PC-3 (cell line): ENCODE measurements around the gene IGSF22. TPM values are rescaled to one million over a fixed set of nuclear protein-coding genes. Genes with fewer than 3 reads are reported as not detected.

Experiments
- ATAC-seq: fragments of 200-7000 bp; cut with Tn5 transposase; 2 replicates; pipeline ENCODE4 v1.9.1; 2020; ENCODE audit warnings: mild to moderate bottlenecking, moderate library complexity
- BruUV-seq: library from RNA; stranded (reverse); fragments of 400-500 nt; replicated peaks from 2 replicates; lab custom pipeline; 2021; lab: Mats Ljungman, UMichigan
- CTCF ChIA-PET: fragments of 300-600 bp; sonication (Branson Sonifier 250); formaldehyde crosslinking; loops from one replicate; lab custom pipeline; 2022; ENCODE audit warnings: antibody characterized with exemption; lab: Charles Lee
- POLR2A ChIA-PET: fragments of 300-600 bp; sonication (Branson Sonifier 250); formaldehyde crosslinking; loops from one replicate; lab custom pipeline; 2022; ENCODE audit warnings: antibody characterized with exemption; ENCODE audit not compliant: unreplicated experiment; lab: Charles Lee
- DNase-seq: peaks from one replicate; pipeline ENCODE4 v3.0.0-alpha.2; 2015
- H2AFZ ChIP-seq: fragments of 300-600 bp; sonication (generic); 2 replicates; pipeline ENCODE4 v1.6.0; 2016; ENCODE audit warnings: antibody characterized with exemption, low read length
- H3F3A ChIP-seq: fragments of 300-600 bp; sonication (generic); one replicate; pipeline ENCODE4 v1.6.0; 2017; ENCODE audit warnings: antibody characterized with exemption, low read length, control low read depth, mild to moderate bottlenecking; ENCODE audit not compliant: unreplicated experiment
- H3K27ac ChIP-seq: fragments of 300-600 bp; sonication (generic); 2 replicates; pipeline ENCODE4 v1.5.1; 2016; ENCODE audit warnings: mild to moderate bottlenecking, low read length
- H3K27me3 ChIP-seq: fragments of 300-600 bp; sonication (generic); 2 replicates; pipeline ENCODE4 v1.6.1; 2016; ENCODE audit warnings: low read length, mixed read lengths
- H3K36me3 ChIP-seq: fragments of 300-600 bp; sonication (generic); 2 replicates; pipeline ENCODE4 v1.6.1; 2016; ENCODE audit warnings: low read depth, mixed run types, low read length, mixed read lengths
- H3K4me1 ChIP-seq: fragments of 300-600 bp; sonication (generic); 2 replicates; pipeline ENCODE4 v1.5.1; 2016; ENCODE audit warnings: low read length; ENCODE audit not compliant: insufficient read depth
- H3K4me2 ChIP-seq: fragments of 300-600 bp; sonication (generic); 2 replicates; pipeline ENCODE4 v1.6.0; 2016; ENCODE audit warnings: low read length
- H3K4me3 ChIP-seq: fragments of 300-600 bp; sonication (generic); 2 replicates; pipeline ENCODE4 v1.5.1; 2016; ENCODE audit warnings: mild to moderate bottlenecking, low read length, mixed read lengths
- H3K79me2 ChIP-seq: fragments of 300-600 bp; sonication (generic); 2 replicates; pipeline ENCODE4 v1.6.1; 2017; ENCODE audit warnings: low read length, mixed read lengths
- H3K9ac ChIP-seq: fragments of 300-600 bp; sonication (generic); 2 replicates; pipeline ENCODE4 v1.6.0; 2016; ENCODE audit warnings: mild to moderate bottlenecking, low read length
- H3K9me2 ChIP-seq: fragments of 300-600 bp; sonication (generic); replicated peaks from 2 replicates; pipeline ENCODE4 v1.6.1; 2016; ENCODE audit warnings: mixed run types, low read length, mixed read lengths
- H3K9me3 ChIP-seq: fragments of 300-600 bp; sonication (generic); 2 replicates; pipeline ENCODE4 v1.6.1; 2016; ENCODE audit warnings: low read length, mixed read lengths
- H4K20me1 ChIP-seq: fragments of 300-600 bp; sonication (generic); 2 replicates; pipeline ENCODE4 v1.6.1; 2016; ENCODE audit warnings: low read length, mixed read lengths
- EZH2 ChIP-seq: fragments of 300-600 bp; sonication (generic); IDR thresholded peaks from one replicate; pipeline ENCODE4 v1.6.1; 2017; ENCODE audit warnings: antibody characterized with exemption, mild to moderate bottlenecking, low read length; ENCODE audit not compliant: unreplicated experiment
- EZH2phosphoT487 ChIP-seq: fragments of 300-600 bp; sonication (generic); IDR thresholded peaks from 2 replicates; pipeline ENCODE4 v1.6.1; 2018; ENCODE audit warnings: mild to moderate bottlenecking, antibody characterized with exemption, low read length, borderline replicate concordance
- intact Hi-C: fragments of 100-400 bp; cut with micrococcal nuclease; formaldehyde crosslinking; loops from 2 replicates; pipeline ENCODE4 v1.9.0; 2023
- total RNA-seq: library from RNA; depleted of rRNA; stranded (reverse); fragments of >200 nt; gene quantifications from 2 replicates; pipeline ENCODE4 v1.2.3, GENCODE V29; 2014
- TF ChIP-seq, protein P1 (sequence below): fragments of 300-600 bp; sonication (generic); conservative IDR thresholded peaks from 2 replicates; pipeline ENCODE4 v1.5.1; 2017; ENCODE audit warnings: antibody characterized with exemption, low read depth, mild to moderate bottlenecking, low read length

The IGSF22 gene
- total RNA-seq, 1 experiment from 2014 or later = not detected

DNA sequence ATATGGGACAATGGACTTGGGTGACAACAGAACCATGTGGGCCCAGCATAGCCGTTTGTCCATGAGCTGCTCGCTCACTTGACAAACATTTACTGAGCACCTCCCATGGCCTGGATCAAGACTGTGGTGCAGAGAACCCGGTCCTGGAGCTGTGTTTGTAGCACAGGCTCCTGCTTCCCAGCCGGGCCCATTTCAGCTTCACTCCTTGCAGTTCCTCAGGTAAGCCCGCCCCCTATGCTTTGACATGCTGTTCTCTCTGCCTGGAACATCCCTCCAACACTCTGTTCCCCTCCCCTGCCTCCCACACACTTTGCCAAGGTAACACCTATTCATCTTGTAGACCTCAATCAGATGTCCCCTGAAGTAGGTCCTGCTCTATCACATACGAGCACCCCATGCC lies 19.3 kb upstream of the IGSF22 start:
- no peaks in the 10 kb centered on the region for H3K36me3 ChIP-seq
- no peak overlapping the region for H3K4me2 ChIP-seq
- TF ChIP-seq EZH2 (no peak), EZH2phosphoT487 (no peak)
- TF ChIP-seq, protein P1, sequence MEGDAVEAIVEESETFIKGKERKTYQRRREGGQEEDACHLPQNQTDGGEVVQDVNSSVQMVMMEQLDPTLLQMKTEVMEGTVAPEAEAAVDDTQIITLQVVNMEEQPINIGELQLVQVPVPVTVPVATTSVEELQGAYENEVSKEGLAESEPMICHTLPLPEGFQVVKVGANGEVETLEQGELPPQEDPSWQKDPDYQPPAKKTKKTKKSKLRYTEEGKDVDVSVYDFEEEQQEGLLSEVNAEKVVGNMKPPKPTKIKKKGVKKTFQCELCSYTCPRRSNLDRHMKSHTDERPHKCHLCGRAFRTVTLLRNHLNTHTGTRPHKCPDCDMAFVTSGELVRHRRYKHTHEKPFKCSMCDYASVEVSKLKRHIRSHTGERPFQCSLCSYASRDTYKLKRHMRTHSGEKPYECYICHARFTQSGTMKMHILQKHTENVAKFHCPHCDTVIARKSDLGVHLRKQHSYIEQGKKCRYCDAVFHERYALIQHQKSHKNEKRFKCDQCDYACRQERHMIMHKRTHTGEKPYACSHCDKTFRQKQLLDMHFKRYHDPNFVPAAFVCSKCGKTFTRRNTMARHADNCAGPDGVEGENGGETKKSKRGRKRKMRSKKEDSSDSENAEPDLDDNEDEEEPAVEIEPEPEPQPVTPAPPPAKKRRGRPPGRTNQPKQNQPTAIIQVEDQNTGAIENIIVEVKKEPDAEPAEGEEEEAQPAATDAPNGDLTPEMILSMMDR = no peak
- H3F3A ChIP-seq = no peaks in the 10 kb centered on the region
- H3K4me1 ChIP-seq = peaks cover 15% of the 10 kb centered on the region
- H3K9ac ChIP-seq = no peak overlapping the region
- H2AFZ ChIP-seq = no peak overlapping the region
- no peak for ATAC-seq
- no peak overlapping the region for H3K4me3 ChIP-seq
- H3K9me2 ChIP-seq = no peaks in the 10 kb centered on the region
- no peaks in the 10 kb centered on the region for H4K20me1 ChIP-seq
- intact Hi-C loops = no loop called here
- ChIA-PET POLR2A (no interaction called here), CTCF (no interaction called here)
- H3K27me3 ChIP-seq = no peaks in the 10 kb centered on the region
- no peaks in the 10 kb centered on the region for H3K9me3 ChIP-seq
- DNase-seq = no peak
- BruUV-seq = no TSS peak
- no peaks in the 10 kb centered on the region for H3K79me2 ChIP-seq
- no peak overlapping the region for H3K27ac ChIP-seq

DNA sequence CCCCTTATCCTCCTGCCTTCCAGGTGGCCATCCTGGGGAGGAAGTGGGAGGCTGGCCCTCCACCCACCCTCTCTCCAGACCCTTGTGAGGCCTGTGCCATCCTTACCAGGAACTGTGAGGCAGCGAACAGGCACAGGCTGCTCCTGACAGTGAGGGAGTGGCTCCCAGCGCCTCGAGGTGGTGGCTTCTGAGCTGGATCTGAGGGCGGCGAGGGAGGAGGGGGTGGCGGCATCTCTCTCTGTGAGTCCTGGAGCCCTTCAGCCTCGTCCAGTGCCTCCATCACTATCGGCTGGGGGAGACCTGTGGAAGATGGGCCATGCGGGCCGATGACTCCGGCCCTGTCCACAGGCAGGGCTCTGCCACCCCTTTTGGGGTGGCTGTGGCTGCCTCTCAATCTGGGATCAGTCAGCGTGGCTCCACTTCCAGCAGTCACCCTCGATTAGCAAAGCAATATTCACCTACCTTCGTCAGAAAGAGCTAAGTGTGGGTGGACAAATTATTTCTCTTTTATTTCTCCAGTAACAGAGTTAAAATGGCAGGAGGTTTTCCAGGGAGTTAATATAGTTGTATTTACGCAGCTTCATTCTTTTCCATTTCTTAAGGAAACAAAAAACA lies 18.0 kb upstream of the IGSF22 start:
- ATAC-seq (no peak), DNase-seq (no peak)
- no peaks in the 10 kb centered on the region for H3F3A ChIP-seq
- no peak overlapping the region for H3K27ac ChIP-seq
- TF ChIP-seq EZH2 = no peak
- TF ChIP-seq, protein P1 = no peak
- ChIA-PET POLR2A (no interaction called here), CTCF (interaction anchor here (0.8 kb wide), 1 partner anchor 20 kb away, joined by 4 read pairs; no protein-coding TSS in a partner anchor)
- no peaks in the 10 kb centered on the region for H3K27me3 ChIP-seq
- H3K79me2 ChIP-seq = no peaks in the 10 kb centered on the region
- intact Hi-C loops = no loop called here
- BruUV-seq = no TSS peak
- H3K4me1 ChIP-seq = peaks cover 3% of the 10 kb centered on the region; the same call in 1 of the 2 replicates
- no peak overlapping the region for H3K4me3 ChIP-seq
- no peak overlapping the region for H3K9ac ChIP-seq
- no peaks in the 10 kb centered on the region for H4K20me1 ChIP-seq
- H3K9me3 ChIP-seq = no peaks in the 10 kb centered on the region
- no peak overlapping the region for H2AFZ ChIP-seq
- no peaks in the 10 kb centered on the region for H3K36me3 ChIP-seq
- no peak overlapping the region for H3K4me2 ChIP-seq
- H3K9me2 ChIP-seq = no peaks in the 10 kb centered on the region

DNA sequence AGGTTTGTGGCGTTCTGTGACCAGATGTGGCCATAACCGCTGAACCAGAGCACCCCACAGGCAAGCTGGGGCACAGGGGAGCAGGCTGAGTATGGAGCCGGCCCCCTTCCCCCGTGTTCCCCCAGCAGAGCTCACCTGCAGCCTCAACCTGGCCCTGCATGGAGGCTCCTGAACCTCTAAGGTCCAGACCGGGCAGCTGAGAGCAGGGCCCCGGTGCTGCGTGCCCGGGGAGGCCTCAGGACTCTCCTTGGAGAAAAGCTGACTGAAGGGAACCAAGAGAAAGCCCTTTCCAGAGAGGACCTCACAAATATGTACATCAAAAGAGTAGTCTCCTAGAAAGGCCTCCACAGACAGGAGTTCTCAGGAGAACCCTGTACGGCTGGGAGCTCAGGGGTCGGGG lies 17.4 kb upstream of the IGSF22 start:
- Histone ChIP-seq H4K20me1 (no peaks in the 10 kb centered on the region), H3K27ac (no peak overlapping the region), H3K27me3 (no peaks in the 10 kb centered on the region), H3K79me2 (no peaks in the 10 kb centered on the region), H3K36me3 (no peaks in the 10 kb centered on the region), H3K9me3 (no peaks in the 10 kb centered on the region), H2AFZ (no peak overlapping the region), H3K4me3 (no peak overlapping the region), H3K4me1 (no peaks in the 10 kb centered on the region), H3K9me2 (no peaks in the 10 kb centered on the region), H3K4me2 (no peak overlapping the region), H3K9ac (no peak overlapping the region), H3F3A (no peaks in the 10 kb centered on the region)
- DNase-seq (no peak), ATAC-seq (no peak)
- BruUV-seq = no TSS peak
- TF ChIP-seq EZH2phosphoT487 (no peak), EZH2 (no peak)
- TF ChIP-seq, protein P1 = no peak
- intact Hi-C loops = no loop called here
- ChIA-PET CTCF (interaction anchor here (0.8 kb wide), 1 partner anchor 21 kb away, joined by 4 read pairs; no protein-coding TSS in a partner anchor), POLR2A (no interaction called here)
